ENCODE results near the gene DENND2A.

DNA sequence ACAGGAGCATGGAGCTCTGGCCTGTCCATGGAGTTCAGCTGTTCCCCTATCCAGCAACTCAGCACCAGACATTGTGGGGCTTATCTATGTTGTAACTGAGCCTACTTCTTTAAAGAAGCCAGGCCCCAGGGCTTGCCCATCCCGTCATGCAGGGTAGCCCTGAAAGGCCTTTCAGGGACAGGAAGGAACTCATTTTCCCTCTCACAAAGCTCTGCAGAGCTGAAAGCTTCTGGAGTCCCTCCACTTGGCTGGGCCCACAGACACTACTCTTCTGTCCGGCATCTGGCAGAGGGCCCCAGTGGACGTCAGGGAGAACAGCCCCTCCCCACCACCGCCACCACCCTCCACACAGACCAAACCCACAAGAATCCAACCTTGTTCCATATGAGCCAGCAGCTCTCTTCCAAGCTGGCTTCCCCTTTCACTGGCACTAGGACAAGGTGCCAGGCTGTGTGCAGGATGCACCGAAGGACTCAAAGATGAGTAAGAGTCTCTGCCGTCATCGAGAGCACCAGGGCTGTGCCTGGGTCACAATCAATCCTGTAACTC is 33.1 kb downstream of the DENND2A start:
- TF ChIP-seq, protein P1, sequence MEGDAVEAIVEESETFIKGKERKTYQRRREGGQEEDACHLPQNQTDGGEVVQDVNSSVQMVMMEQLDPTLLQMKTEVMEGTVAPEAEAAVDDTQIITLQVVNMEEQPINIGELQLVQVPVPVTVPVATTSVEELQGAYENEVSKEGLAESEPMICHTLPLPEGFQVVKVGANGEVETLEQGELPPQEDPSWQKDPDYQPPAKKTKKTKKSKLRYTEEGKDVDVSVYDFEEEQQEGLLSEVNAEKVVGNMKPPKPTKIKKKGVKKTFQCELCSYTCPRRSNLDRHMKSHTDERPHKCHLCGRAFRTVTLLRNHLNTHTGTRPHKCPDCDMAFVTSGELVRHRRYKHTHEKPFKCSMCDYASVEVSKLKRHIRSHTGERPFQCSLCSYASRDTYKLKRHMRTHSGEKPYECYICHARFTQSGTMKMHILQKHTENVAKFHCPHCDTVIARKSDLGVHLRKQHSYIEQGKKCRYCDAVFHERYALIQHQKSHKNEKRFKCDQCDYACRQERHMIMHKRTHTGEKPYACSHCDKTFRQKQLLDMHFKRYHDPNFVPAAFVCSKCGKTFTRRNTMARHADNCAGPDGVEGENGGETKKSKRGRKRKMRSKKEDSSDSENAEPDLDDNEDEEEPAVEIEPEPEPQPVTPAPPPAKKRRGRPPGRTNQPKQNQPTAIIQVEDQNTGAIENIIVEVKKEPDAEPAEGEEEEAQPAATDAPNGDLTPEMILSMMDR (conservative IDR thresholded peaks at IDR 0.05; ENCODE audit: low read depth, low read length) = no peak
- no peak for TF ChIP-seq EZH2 (IDR thresholded peaks at IDR 0.05; ENCODE audit: borderline replicate concordance, low read depth, low read length, poor library complexity, severe bottlenecking)
